Measurements from ENCODE around the gene SLFN5. TPM values are rescaled to one million over a fixed set of nuclear protein-coding genes. Genes with fewer than 3 reads are reported as not detected.
"Not testable (repeated sequence)": the region's sequence is repeated elsewhere in the genome, so short reads cannot be mapped to it uniquely, and the experiment has no call there.

The SLFN5 gene
- total and polyA plus RNA-seq, 4 donors, result 1.9 to 7.8 (median 3.4) TPM

GRCh38 chr17:35229638-35230037, 13.2 kb upstream of the SLFN5 start:
- no peak overlapping the region for H3K4me3 ChIP-seq (ENCODE audit: low read depth in 1 of 3, low read length in 3 of 3)
- H3K9ac ChIP-seq (ENCODE audit: low read depth in 1 of 2, low read length in 2 of 2), result no peak overlapping the region
- H3K36me3 ChIP-seq (ENCODE audit: control insufficient read depth in 4 of 4, insufficient read depth in 3 of 4, low read depth in 1 of 4, low read length in 3 of 4), result no peaks in the 10 kb centered on the region
- WGBS, result 59% methylated on average over 1 of the region's 1 CpG
- H3K27me3 ChIP-seq (ENCODE audit: control insufficient read depth in 4 of 4, insufficient read depth in 4 of 4, low read length in 3 of 4), result no peaks in the 10 kb centered on the region
- no peaks in the 10 kb centered on the region for H3K4me1 ChIP-seq (ENCODE audit: control insufficient read depth in 4 of 4, insufficient read depth in 4 of 4, low read length in 3 of 4)
- no peak overlapping the region for H3K27ac ChIP-seq (ENCODE audit: low read depth in 1 of 2, low read length in 2 of 2)
- TF ChIP-seq RAD21 (IDR thresholded peaks at IDR 0.05) (no peak), MAX (IDR thresholded peaks at IDR 0.05) (no peak), FOXA2 (IDR thresholded peaks at IDR 0.05) (no peak), EGR1 (IDR thresholded peaks at IDR 0.05; ENCODE audit: low read depth in 2 of 2) (no peak), GABPA (IDR thresholded peaks at IDR 0.05 in 1 of 2, conservative IDR thresholded peaks at IDR 0.05 in 1 of 2) (no peak), FOXA1 (IDR thresholded peaks at IDR 0.05) (no peak), HNF4G (IDR thresholded peaks at IDR 0.05) (no peak)
- H3K9me3 ChIP-seq (ENCODE audit: control insufficient read depth in 4 of 4, low read length in 3 of 4), result no peaks in the 10 kb centered on the region
- no peak for DNase-seq (ENCODE audit: low spot score)

DNA sequence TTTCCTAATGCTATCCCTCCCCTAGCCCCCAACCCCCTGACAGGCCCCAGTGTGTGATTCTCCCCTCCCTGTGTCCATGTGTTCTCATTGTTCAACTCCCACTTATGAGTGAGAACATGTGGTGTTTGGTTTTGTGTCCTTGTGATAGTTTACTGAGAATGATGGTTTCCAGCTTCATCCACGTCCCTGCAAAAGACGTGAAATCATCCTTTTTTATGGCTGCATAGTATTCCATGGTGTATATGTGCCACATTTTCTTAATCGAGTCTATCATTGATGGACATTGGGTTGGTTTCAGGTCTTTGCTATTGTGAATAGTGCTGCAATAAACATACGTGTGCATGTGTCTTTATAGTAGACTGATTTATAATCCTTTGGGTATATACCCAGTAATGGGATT, 8.6 kb upstream of the SLFN5 start:
- DNase-seq (ENCODE audit: low spot score); H3K4me3 ChIP-seq (ENCODE audit: low read depth in 1 of 3, low read length in 3 of 3); H3K27me3 ChIP-seq (ENCODE audit: control insufficient read depth in 4 of 4, insufficient read depth in 4 of 4, low read length in 3 of 4); H3K36me3 ChIP-seq (ENCODE audit: control insufficient read depth in 4 of 4, insufficient read depth in 3 of 4, low read depth in 1 of 4, low read length in 3 of 4); H3K27ac ChIP-seq (ENCODE audit: low read depth in 1 of 2, low read length in 2 of 2); H3K9ac ChIP-seq (ENCODE audit: low read depth in 1 of 2, low read length in 2 of 2); H3K9me3 ChIP-seq (ENCODE audit: control insufficient read depth in 4 of 4, low read length in 3 of 4); H3K4me1 ChIP-seq (ENCODE audit: control insufficient read depth in 4 of 4, insufficient read depth in 4 of 4, low read length in 3 of 4): not testable (repeated sequence)
- 76% methylated on average over 4 of the region's 4 CpGs for WGBS

- H3K9me3 ChIP-seq (ENCODE audit: control insufficient read depth in 4 of 4, low read length in 3 of 4), result no peaks in the 10 kb centered on the region
- H3K4me3 ChIP-seq (ENCODE audit: low read depth in 1 of 3, low read length in 3 of 3), result no peak overlapping the region
- no peak for DNase-seq (ENCODE audit: low spot score)
- H3K27me3 ChIP-seq (ENCODE audit: control insufficient read depth in 4 of 4, insufficient read depth in 4 of 4, low read length in 3 of 4), result no peaks in the 10 kb centered on the region
- 77% methylated on average over 3 of the region's 3 CpGs for WGBS
- H3K9ac ChIP-seq (ENCODE audit: low read depth in 1 of 2, low read length in 2 of 2), result no peak overlapping the region
- H3K4me1 ChIP-seq (ENCODE audit: control insufficient read depth in 4 of 4, insufficient read depth in 4 of 4, low read length in 3 of 4), result peaks cover 0 to 3% (median 1%) of the 10 kb centered on the region in 4 donors
- no peaks in the 10 kb centered on the region for H3K36me3 ChIP-seq (ENCODE audit: control insufficient read depth in 4 of 4, insufficient read depth in 3 of 4, low read depth in 1 of 4, low read length in 3 of 4)
- TF ChIP-seq HNF4A (conservative IDR thresholded peaks at IDR 0.05) (no peak), RXRA (IDR thresholded peaks at IDR 0.05) (no peak)
- TF ChIP-seq, protein P1, sequence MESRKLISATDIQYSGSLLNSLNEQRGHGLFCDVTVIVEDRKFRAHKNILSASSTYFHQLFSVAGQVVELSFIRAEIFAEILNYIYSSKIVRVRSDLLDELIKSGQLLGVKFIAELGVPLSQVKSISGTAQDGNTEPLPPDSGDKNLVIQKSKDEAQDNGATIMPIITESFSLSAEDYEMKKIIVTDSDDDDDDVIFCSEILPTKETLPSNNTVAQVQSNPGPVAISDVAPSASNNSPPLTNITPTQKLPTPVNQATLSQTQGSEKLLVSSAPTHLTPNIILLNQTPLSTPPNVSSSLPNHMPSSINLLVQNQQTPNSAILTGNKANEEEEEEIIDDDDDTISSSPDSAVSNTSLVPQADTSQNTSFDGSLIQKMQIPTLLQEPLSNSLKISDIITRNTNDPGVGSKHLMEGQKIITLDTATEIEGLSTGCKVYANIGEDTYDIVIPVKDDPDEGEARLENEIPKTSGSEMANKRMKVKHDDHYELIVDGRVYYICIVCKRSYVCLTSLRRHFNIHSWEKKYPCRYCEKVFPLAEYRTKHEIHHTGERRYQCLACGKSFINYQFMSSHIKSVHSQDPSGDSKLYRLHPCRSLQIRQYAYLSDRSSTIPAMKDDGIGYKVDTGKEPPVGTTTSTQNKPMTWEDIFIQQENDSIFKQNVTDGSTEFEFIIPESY (IDR thresholded peaks at IDR 0.05), result no peak
- TF ChIP-seq, protein P2, sequence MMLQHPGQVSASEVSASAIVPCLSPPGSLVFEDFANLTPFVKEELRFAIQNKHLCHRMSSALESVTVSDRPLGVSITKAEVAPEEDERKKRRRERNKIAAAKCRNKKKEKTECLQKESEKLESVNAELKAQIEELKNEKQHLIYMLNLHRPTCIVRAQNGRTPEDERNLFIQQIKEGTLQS (IDR thresholded peaks at IDR 0.05), result no peak
- H3K27ac ChIP-seq (ENCODE audit: low read depth in 1 of 2, low read length in 2 of 2), result no peak overlapping the region
Observed at GRCh38 chr17:35235289-35235688, 7.6 kb upstream of the SLFN5 start.

DNA sequence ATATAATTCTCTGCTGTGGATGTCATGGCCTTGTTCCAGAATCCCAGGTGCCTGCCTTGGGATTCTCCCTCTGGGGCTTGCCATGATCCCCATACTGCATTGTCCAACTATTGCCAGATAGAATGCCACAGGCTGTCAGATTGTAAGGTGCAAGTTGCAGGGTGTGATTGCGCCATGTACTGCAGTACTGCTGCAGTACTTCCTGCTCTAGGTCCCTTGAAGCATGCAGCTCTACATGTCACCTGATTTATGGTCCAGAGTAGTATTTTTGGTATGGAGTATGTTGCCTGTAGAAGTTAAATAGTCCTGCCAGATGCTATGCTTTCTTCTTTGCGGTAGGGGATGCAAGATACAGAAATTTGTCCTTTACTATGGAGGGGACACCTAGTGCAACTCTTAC, 7.0 kb upstream of the SLFN5 start:
- no peak for DNase-seq (ENCODE audit: low spot score)
- Histone ChIP-seq H3K9ac (ENCODE audit: low read depth in 1 of 2, low read length in 2 of 2) (no peak overlapping the region), H3K4me1 (ENCODE audit: control insufficient read depth in 4 of 4, insufficient read depth in 4 of 4, low read length in 3 of 4) (peaks cover 0 to 3% (median 1%) of the 10 kb centered on the region in 4 donors), H3K27ac (ENCODE audit: low read depth in 1 of 2, low read length in 2 of 2) (no peak overlapping the region), H3K9me3 (ENCODE audit: control insufficient read depth in 4 of 4, low read length in 3 of 4) (no peaks in the 10 kb centered on the region), H3K4me3 (ENCODE audit: low read depth in 1 of 3, low read length in 3 of 3) (no peak overlapping the region), H3K36me3 (ENCODE audit: control insufficient read depth in 4 of 4, insufficient read depth in 3 of 4, low read depth in 1 of 4, low read length in 3 of 4) (no peaks in the 10 kb centered on the region), H3K27me3 (ENCODE audit: control insufficient read depth in 4 of 4, insufficient read depth in 4 of 4, low read length in 3 of 4) (no peaks in the 10 kb centered on the region)
- TF ChIP-seq, protein P2 (IDR thresholded peaks at IDR 0.05), result no peak
- TF ChIP-seq, protein P1 (IDR thresholded peaks at IDR 0.05), result no peak
- TF ChIP-seq, protein P3, sequence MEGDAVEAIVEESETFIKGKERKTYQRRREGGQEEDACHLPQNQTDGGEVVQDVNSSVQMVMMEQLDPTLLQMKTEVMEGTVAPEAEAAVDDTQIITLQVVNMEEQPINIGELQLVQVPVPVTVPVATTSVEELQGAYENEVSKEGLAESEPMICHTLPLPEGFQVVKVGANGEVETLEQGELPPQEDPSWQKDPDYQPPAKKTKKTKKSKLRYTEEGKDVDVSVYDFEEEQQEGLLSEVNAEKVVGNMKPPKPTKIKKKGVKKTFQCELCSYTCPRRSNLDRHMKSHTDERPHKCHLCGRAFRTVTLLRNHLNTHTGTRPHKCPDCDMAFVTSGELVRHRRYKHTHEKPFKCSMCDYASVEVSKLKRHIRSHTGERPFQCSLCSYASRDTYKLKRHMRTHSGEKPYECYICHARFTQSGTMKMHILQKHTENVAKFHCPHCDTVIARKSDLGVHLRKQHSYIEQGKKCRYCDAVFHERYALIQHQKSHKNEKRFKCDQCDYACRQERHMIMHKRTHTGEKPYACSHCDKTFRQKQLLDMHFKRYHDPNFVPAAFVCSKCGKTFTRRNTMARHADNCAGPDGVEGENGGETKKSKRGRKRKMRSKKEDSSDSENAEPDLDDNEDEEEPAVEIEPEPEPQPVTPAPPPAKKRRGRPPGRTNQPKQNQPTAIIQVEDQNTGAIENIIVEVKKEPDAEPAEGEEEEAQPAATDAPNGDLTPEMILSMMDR (IDR thresholded peaks at IDR 0.05; ENCODE audit: low read depth, low read length, missing input control), result no peak
- no peak for TF ChIP-seq RXRA (IDR thresholded peaks at IDR 0.05)
- 48% methylated on average over 2 of the region's 2 CpGs for WGBS
